Measurements from ENCODE around the gene KLF11.
A peak's percentile ranks its signal among the peaks of the same experiment; 100 is the strongest.

The KLF11 gene

GRCh38 chr2:10052216-10052615 is 8.9 kb downstream of the KLF11 start:
- Histone ChIP-seq H4K20me1 (peaks cover 80% of the 10 kb centered on the region), H3K4me3 (0 out of 2 replicates have a peak overlapping the region, but pooled peaks have one; percentile 5), H3K36me3 (peaks cover 80% of the 10 kb centered on the region)

GRCh38 chr2:10053351-10053750 is 10.0 kb downstream of the KLF11 start:
- Histone ChIP-seq H3K27ac (no peak overlapping the region), H3K27me3 (no peaks in the 10 kb centered on the region), H3K9me3 (no peaks in the 10 kb centered on the region), H4K20me1 (peaks cover 69% of the 10 kb centered on the region), H3K4me3 (no peak overlapping the region), H3K4me2 (peak overlapping the region; percentile 76), H3K9ac (no peak overlapping the region; the same call in 1 of the 2 replicates), H3K4me1 (peaks cover 72% of the 10 kb centered on the region), H3K36me3 (peaks cover 69% of the 10 kb centered on the region)
- TF ChIP-seq Cebpa-rat (IDR thresholded peaks at IDR 0.05) = no peak

More at GRCh38 chr2:10052216-10052615, 8.9 kb downstream of the KLF11 start:
- Histone ChIP-seq H3K4me2 (peak overlapping the region; percentile 76), H3K9ac (peak overlapping the region; percentile 57; the same call in 1 of the 2 replicates), H3K27me3 (no peaks in the 10 kb centered on the region), H3K27ac (0 out of 2 replicates have a peak overlapping the region, but pooled peaks have one; percentile 0), H3K4me1 (peaks cover 71% of the 10 kb centered on the region), H3K9me3 (no peaks in the 10 kb centered on the region)
- no peak for TF ChIP-seq Cebpa-rat (IDR thresholded peaks at IDR 0.05)

GRCh38 chr2:10054424-10054823 is 11.1 kb downstream of the KLF11 start:
- Histone ChIP-seq H4K20me1 (peaks cover 59% of the 10 kb centered on the region), H3K27ac (no peak overlapping the region), H3K4me3 (no peak overlapping the region), H3K4me1 (peaks cover 62% of the 10 kb centered on the region), H3K27me3 (no peaks in the 10 kb centered on the region), H3K36me3 (peaks cover 61% of the 10 kb centered on the region), H3K4me2 (no peak overlapping the region), H3K9ac (no peak overlapping the region), H3K9me3 (no peaks in the 10 kb centered on the region)
- TF ChIP-seq Cebpa-rat (IDR thresholded peaks at IDR 0.05) = no peak

GRCh38 chr2:10054976-10055375 is 11.6 kb downstream of the KLF11 start:
- H3K4me2 ChIP-seq = no peak overlapping the region
- H3K4me3 ChIP-seq = no peak overlapping the region
- TF ChIP-seq Cebpa-rat (IDR thresholded peaks at IDR 0.05) = no peak

GRCh38 chr2:10056439-10056838 is 13.1 kb downstream of the KLF11 start:
- no peaks in the 10 kb centered on the region for H3K9me3 ChIP-seq
- no peaks in the 10 kb centered on the region for H3K27me3 ChIP-seq
- H3K4me3 ChIP-seq = no peak overlapping the region
- no peak overlapping the region for H3K27ac ChIP-seq
- H3K36me3 ChIP-seq = peaks cover 41% of the 10 kb centered on the region
- peak overlapping the region; percentile 78 for H3K4me2 ChIP-seq
- no peak overlapping the region for H3K9ac ChIP-seq
- peaks cover 39% of the 10 kb centered on the region for H4K20me1 ChIP-seq
- TF ChIP-seq Cebpa-rat (IDR thresholded peaks at IDR 0.05) = no peak
- peaks cover 61% of the 10 kb centered on the region for H3K4me1 ChIP-seq

More at GRCh38 chr2:10054976-10055375, 11.6 kb downstream of the KLF11 start:
- Histone ChIP-seq H3K27ac (no peak overlapping the region), H3K4me1 (peaks cover 59% of the 10 kb centered on the region), H3K9me3 (no peaks in the 10 kb centered on the region), H3K36me3 (peaks cover 55% of the 10 kb centered on the region), H3K27me3 (no peaks in the 10 kb centered on the region), H4K20me1 (peaks cover 53% of the 10 kb centered on the region), H3K9ac (no peak overlapping the region)

GRCh38 chr2:10057231-10058107 is 14.1 kb downstream of the KLF11 start:
- Histone ChIP-seq H3K4me3 (peak overlapping the region; percentile 38; the same call in 1 of the 2 replicates), H3K27me3 (no peaks in the 10 kb centered on the region), H3K4me1 (peaks cover 53% of the 10 kb centered on the region), H3K27ac (no peak overlapping the region), H3K9me3 (no peaks in the 10 kb centered on the region), H3K9ac (no peak overlapping the region), H3K4me2 (peak overlapping the region; percentile 78), H3K36me3 (peaks cover 31% of the 10 kb centered on the region), H4K20me1 (peaks cover 29% of the 10 kb centered on the region)
- no peak for TF ChIP-seq Cebpa-rat (IDR thresholded peaks at IDR 0.05)

GRCh38 chr2:10058251-10059015 is 15.1 kb downstream of the KLF11 start:
- no peaks in the 10 kb centered on the region for H3K9me3 ChIP-seq
- no peak overlapping the region for H3K9ac ChIP-seq
- TF ChIP-seq Cebpa-rat (IDR thresholded peaks at IDR 0.05) = no peak
- no peak overlapping the region for H3K27ac ChIP-seq
- peaks cover 25% of the 10 kb centered on the region for H3K36me3 ChIP-seq
- no peak overlapping the region for H3K4me2 ChIP-seq
- peaks cover 43% of the 10 kb centered on the region for H3K4me1 ChIP-seq
- no peak overlapping the region for H3K4me3 ChIP-seq
- no peaks in the 10 kb centered on the region for H3K27me3 ChIP-seq
- peaks cover 19% of the 10 kb centered on the region for H4K20me1 ChIP-seq

GRCh38 chr2:10059016-10059351 is 15.6 kb downstream of the KLF11 start:
- peaks cover 19% of the 10 kb centered on the region for H3K36me3 ChIP-seq
- TF ChIP-seq Cebpa-rat (IDR thresholded peaks at IDR 0.05) = no peak
- no peak overlapping the region for H3K4me3 ChIP-seq
- H3K4me1 ChIP-seq = peaks cover 37% of the 10 kb centered on the region
- H3K9ac ChIP-seq = no peak overlapping the region
- H4K20me1 ChIP-seq = peaks cover 14% of the 10 kb centered on the region
- H3K9me3 ChIP-seq = no peaks in the 10 kb centered on the region
- no peak overlapping the region for H3K4me2 ChIP-seq
- no peak overlapping the region for H3K27ac ChIP-seq
- H3K27me3 ChIP-seq = no peaks in the 10 kb centered on the region

GRCh38 chr2:10059552-10060335 is 16.4 kb downstream of the KLF11 start:
- Histone ChIP-seq H3K9ac (no peak overlapping the region), H3K9me3 (no peaks in the 10 kb centered on the region), H3K4me2 (no peak overlapping the region), H3K27me3 (no peaks in the 10 kb centered on the region), H3K27ac (no peak overlapping the region), H3K4me1 (peaks cover 33% of the 10 kb centered on the region), H4K20me1 (peaks cover 6% of the 10 kb centered on the region; the same call in 1 of the 2 replicates), H3K4me3 (no peak overlapping the region), H3K36me3 (peaks cover 11% of the 10 kb centered on the region)
- no peak for TF ChIP-seq Cebpa-rat (IDR thresholded peaks at IDR 0.05)
